ENCODE data around the gene GMIP.
"Not testable (repeated sequence)": the region's sequence is repeated elsewhere in the genome, so short reads cannot be mapped to it uniquely, and the experiment has no call there.

GMIP gene

DNA sequence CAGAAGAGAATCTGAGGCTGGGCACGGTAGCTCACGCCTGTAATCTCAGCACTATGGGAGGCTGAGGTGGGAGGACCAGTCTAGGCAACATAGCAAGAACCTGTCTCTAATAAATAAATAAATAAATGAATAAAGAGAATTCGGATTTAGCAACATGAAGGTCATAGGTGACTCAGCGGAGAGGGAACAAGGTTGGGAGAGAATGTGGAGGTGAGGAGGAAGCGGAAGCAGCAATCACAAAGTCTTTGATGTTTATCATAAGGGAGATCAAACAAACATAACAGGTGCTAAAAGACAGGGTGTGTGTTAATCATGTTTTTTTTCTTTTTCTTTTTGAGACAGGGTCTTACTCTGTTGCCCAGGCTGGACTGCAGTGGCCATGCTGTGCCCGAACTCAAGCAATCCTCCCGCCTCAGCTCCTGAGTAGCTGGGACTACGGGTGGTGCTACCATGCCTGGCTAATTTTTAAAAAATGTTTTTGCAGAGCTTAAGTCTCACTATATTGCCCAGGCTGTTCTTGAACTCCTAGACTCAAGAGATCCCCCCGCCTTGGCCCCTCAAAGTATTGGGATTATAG lies 41.2 kb downstream of the GMIP start:
- no peak for DNase-seq

DNA sequence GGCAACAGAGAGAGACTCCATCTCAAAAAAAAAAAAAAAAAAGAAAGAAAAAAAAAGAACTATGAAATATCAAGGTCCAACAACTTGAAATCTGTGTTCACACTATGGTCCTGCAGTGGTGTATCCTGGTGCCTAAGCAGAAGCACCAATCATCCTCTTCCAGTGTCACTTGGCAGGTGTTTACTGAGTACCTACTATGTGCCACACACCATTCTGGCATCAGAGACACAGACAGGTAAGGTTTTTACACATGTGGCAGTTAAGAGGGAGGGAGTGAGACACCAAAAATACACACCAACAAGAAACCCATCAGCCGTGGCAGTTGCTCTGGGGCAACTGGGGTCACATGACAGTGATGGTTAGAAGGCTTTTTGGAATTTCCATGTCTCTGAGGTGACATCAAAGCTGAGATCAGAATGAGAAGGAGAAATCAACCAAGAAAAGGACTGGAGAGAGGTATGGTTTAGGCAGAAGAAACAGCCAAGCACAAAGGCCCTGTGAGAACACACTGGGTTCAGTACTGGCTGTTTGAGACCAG lies 42.6 kb downstream of the GMIP start:
- DNase-seq, result no peak

DNA sequence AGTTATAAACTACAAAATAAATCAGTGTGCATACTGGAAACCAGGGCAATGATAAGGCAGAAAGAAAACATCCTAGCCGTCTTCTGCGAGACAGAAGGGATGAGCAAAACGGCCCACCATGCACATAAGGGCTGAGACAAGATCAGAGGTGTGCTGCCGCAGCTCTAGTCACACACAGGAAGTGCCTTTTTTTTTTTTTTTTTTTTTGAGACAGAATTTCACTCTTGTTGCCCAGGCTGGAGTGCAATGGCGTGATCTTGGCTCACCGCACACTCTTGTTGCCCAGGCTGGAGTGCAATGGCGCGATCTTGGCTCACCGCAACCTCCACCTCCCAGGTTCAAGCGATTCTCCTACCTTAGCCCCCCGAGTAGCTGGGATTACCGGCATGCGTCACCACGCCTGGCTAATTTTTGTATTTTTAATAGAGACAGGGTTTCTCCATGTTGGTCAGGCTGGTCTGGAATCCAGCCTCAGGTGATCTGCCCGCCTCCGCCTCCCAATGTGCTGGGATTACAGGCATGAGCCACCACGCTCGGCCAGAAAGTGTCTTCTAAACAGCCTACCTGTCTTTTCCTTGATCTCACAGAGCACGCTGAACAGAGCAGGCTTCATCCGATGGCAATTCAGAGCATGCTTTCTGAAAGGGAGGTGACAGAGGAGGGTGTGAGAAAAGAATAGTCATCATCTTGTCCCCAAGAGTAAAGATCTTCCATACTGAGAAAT lies 44.6 kb downstream of the GMIP start:
- not testable (repeated sequence) for DNase-seq

DNA sequence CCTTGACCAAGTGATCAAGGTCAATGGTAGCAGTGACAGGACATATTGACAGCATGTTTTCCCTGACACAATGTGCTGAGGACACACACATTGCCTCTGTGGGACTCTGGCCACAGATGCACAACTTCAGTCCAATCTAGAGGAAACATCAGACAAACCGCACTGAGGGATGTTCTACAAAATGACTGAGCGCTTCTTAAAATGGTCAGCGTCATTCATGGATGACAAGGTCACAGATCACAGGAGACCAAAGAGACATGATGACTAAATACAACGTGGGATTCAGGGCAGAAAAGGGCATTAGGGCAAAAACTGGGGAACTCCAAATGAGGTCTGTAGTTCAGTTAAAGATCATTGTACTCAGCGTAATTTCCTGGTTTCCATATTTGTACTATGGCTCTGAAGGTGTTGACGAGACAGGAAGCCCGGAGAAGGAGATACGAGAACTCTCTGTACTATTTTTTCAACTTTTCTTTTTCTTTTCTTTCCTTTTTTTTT lies 45.6 kb downstream of the GMIP start:
- no peak for DNase-seq

DNA sequence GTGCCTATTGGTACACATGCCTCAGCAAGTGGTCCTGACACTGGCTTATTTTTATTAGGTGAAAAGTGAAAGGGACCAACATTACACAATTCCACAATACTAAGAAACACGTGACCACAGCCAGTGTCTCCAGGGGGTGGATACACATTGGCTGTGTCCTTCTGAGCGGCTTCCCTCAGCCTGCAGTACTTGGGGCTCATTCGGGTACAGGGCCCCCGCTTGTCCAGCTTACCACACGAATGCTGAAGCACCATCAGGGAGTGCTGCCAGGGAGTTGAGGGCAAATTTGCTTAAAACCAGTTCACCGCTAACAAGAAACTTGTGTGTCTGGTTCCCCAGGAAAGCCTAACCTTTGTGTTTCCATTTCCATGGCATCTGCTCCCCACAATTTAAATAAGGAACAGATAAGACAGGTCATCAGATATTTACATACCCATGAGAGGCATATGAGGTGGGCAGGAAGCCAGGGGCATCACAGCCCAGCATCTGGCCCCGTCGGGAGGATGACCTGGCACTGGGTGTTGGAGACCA lies 48.2 kb downstream of the GMIP start:
- DNase-seq, result no peak

DNA sequence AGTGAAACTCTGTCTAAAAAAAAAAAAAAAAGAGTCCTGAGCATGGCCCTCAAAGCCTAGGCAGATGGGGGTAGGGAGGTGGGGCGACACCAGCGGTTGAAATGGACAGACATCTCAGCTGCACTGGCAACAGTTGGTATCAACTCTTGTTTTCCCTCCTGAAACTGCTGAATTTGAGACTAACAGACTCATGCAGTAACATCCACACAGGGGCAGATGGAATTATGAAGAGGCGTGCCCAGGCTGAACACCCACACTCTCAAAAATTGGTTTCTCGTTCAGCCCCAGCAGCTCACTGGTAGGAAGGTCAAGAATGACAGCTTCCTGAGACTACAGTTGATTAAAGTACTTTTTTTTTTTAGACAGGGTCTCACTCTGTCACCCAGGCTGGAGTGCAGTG lies 49.1 kb downstream of the GMIP start:
- no peak for DNase-seq

DNA sequence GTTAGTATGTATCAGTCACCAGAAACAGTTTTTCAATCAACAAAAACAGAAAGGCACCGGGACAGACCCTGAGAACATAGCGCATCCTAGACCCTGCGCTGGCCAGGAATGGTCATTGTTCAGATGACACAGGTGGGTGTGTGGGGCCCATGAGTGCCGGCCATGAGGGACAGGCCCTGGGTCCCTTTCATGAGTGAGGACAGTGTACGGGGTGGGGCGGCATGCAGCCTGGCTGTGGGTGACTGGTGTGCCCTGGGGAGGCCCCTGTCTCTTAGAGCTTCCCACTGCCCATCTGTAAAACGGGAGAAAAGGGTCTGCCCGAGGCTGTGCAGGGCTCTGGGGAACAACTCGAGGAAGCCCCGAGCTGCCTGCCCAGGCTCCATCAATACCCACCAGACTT lies 50.8 kb downstream of the GMIP start:
- DNase-seq, result no peak

DNA sequence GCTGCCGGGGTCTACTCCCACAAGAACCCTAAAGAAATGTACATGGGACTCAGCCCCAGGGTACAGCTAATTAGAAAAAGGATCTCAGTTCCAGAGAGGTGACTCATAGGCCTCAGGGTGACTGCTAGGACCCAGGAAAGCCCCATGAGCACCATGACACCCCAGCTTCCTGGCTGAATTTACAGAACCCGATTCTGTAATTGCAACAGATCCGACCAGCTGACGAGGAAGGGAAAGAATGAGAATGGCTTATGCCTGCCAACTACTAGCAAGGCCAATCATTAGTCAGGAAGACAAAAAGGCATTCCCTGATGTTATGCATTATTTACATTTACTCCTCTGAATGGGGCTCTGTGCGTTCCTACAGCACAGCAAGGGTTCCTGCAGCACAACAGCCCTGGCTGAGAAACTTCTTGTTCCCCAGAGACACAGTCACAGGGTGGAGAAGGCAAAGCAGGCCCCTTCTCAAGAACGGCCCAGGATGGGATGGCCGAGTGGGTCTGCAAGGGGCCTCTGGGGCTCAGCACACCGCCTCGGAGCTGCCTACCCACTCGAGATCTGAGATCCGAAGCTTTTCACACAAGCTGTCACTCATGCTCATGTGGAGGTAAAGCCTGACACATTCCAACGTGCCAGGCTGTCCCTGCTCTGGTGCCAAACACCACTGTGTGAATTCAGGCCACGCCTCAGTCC lies 52.2 kb downstream of the GMIP start:
- DNase-seq, result peak; percentile 74

DNA sequence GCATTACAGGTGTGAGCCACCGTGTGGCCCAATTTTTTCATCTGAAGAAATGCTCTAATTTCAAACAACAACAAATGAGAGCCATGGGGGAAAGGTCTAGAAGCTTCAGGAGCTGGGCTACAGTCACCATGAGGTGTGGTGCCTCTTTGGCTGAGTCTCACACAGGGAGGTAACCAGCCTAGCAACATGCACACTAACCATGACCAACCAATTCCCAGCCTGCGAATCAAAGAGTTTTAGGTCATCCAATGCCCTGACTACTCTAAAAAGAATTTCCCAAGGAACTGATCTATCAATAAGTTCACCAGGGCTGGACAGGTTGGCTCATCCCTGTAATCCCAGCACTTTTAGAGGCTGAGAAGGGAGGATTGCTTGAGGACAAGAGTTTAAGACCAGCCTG lies 54.9 kb downstream of the GMIP start:
- DNase-seq, result no peak

DNA sequence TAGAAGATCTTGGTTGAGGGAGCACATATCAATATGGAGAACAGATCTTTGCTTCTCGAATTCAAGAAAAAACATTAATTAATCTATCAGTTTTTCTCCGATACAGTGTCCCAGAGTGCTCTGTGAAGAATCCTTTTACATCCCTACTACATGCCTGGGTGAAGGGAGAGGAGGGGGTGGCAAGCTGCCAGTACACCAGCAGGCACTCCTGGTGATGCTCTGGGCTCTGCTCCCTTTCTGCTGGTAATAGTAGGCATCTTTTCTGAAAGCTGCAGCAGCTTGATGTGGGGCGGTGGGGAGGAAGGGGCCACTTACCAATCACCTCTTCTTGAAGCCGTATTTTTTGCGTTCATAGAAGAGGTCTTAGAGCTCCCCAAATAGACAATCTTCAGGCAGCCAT lies 55.7 kb downstream of the GMIP start:
- DNase-seq, result no peak

DNA sequence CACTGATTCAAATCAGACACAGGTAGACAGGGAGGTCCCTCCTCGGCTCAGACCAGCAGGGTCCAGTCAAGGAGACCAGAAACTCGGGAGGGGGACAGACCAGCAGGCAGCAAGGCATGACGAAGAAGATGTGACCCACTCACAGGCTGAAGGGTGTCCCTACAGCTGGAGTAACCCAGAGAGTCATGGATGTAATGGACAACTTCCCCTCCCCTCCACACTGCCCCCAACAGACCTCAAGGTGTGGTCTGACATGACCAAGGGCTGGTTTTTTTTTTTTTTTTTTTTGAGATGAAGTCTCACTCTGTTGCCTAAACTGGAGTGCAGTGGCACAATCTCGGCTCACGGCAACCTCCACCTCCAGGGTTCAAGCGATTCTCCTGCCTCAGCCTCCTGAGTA lies 59.1 kb downstream of the GMIP start:
- no peak for DNase-seq

DNA sequence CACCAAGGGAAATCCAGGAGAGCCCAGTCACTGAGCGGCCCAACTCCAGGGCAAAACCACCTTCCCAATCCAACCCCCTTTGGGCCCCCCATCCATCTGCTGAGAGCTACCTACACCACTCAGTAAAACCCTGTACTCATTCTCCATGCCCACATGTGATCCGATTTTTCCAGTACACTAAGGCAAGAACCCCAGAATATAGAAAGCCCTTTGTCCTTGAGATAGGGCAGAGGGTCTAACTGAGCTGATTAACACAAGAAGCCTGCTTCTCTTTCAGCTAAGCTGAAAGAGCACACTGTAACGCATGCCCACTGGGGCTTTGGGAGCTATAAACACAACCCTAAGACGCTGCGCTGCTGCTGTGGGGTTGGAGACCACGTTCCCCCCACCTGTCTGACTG lies 61.0 kb downstream of the GMIP start:
- DNase-seq, result no peak

DNA sequence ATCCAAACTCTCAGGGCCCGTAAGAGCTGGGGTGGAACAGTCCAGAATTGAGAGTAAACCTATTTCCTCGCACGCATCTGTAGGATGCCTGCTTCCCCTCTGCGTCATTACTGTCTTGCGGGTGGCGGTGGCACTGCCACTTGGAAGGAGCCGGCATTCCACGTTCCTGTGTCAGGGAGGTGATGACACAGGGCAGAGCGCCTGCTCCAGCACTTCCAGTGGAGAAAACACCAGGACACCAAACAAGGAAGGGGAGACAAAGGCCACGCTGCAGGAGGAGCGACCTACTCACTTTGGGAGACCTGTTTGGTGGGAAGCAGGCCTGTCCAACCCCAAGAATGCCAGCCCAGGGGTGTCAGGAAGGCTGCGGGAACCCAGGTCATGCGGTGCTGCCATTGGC lies 62.1 kb downstream of the GMIP start:
- DNase-seq, result no peak

DNA sequence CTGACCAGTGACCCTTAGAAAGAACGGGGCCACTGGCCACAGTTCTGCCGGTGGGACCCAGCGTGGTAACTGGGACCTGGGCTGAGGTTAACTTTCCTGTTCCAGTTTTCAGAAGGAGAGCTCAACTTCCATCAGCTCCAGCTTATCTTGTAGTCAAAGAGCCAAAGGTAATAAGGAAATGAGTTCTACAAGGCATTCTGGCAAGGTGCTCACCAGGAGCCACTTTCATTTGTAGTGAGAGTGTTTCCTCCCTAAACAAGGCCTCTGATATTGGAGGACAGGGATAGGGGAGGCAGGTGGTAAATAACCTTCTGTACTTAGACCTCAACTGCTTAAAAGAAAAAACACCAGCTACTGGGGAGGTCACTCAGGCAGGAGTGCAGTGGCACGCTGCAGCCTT lies 63.0 kb downstream of the GMIP start:
- no peak for DNase-seq

DNA sequence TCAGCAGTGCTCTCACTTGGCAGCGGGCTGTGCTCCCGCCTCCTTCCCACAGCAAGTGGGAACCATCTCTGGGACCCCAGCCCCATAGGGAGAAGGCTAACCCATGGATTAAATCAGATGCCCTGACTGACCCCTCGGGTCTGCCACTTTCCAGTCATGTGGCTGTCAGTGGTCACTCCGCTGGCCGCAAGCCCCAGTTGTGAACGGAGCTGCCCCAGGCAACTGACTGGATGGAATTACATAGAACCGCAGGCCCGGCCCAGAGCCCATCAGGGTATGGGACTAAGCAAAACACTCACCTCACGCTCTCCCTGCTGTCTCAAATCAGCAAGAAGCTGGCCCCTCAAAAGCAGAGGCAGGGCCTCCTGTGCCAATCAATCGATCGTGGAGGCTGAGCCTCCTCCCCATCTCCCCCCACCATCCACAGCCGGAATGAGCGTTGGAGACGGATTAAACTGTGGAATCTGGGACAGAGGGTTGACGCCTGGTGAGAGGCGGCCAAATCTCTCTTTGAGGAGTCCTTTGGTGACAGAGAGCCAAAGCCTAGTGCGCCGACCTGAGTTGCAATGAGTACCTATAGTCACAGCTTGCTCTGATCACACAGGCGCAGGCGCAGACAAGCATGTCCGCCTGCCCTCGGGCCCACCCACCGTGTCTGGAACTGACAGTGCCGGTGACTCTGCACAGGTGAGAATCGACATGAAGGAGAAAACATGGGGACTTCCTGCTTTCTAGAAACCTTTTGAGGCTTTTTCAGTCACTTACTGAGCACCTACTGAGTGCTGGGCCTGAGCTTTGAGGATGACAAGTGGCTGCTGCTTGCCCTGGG lies 63.7 kb downstream of the GMIP start:
- DNase-seq, result no peak

All from femur (tissue), 1 donor.